ENCODE results near the gene SNUPN.

Gene SNUPN

DNA sequence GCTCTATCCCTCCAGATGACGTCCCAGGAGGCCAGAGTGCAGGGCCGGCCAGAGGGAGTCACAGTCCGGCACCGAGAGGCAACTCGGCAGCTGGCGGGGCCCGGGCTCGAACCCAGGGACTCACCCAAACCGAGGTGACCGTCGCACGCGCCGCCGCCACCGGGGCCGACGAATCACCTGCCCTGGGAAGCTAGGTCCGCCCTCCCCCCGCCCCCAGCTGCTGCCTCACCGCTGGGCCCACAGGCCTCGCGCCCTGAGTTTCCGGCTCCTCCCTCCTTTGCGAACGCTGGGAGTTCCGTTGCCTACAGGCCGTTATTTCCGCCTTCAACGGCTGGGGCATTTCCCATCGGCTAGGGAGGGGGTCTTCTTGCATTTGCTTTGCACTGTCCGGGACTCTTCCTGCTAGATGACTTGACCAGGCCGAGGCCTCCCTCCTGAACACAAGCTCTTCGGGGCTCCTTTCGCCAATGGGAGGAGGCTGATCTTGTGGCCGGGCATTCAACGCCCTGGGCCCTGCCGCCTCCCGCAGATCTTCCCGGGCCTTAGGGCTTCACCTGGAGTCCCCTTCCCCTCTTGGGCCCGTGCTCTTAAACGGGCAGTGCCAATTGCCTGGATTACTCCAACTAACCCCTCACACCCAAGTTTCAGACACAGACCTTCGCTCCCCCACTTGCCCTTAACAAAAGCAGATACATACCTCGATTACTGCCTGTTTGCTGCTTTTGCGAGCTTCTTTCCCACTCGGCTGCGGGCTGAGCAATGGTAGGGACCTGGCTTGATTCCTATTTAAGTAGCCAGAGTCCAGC, at the start of gene SNUPN:
Gene SNUPN (minus strand): TSS at position 184 of the 806 bp plus-strand sequence. CDS start 4,674 bp downstream, outside the sequence.
- DNase-seq (ENCODE audit: low read depth in 1 of 2, low spot score in 1 of 2) = peak; percentile 88 to 90

DNA sequence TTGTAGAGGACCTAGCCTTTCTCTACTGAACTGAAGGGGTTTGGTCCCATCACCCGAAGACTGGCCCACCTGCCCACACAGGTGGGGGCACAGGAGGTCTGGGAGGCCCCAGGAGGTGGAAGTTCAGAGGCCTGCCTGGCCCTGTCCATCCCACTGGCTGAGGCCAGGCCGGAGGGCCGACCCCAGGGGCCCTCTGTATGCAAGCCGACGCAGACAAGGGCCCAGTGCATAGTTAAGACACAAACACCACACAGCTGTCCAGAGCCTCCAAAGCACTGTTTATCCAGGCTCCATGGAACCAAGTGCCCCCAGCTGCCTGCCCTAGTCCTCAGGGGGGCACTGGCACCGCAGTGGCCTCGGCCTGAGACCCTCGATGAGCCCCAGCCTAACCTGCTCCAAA, 48.8 kb upstream of the SNUPN start:
- no peak for DNase-seq (ENCODE audit: low read depth in 1 of 2, low spot score in 1 of 2)

DNA sequence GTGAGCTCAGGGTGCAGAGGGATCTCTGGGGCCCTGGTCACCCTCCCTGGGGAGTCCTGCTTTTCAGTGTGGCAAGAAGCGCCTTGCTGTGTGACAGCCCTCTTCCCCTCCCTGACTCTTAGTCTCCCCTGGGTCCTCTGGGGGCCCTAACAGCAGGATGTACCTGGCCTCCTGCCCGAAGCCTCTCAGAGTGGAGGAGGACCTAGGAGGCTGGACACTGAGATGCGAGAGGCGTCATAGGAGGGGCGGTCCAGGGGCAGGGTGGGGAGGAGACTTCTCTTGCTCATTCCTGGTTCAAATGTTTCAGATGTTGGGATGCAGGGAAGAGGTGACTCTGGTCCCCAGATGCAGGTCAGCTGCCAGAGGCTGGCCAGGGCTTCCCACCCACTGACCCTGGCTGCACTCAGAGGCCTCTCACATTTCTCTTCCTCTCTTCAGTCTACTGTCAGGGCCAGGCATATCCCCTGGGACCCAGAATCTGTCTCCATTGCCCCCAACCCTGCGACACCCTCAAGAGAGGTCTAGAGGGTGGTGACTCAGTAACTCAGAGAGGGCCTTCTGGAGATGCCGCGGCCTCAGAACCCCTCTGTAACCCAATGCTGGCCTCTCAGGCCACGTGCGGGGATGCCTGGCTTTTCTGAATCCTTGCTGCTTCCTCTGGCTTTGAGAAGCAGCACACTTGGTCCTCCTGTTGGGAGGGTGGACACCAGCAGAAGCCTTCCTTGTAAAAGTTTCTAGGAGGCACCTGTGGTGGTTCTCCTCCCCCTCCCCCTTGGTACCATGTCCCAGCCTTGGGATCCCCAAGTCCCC, 48.1 kb upstream of the SNUPN start:
- DNase-seq (ENCODE audit: low read depth in 1 of 2, low spot score in 1 of 2) = no peak

DNA sequence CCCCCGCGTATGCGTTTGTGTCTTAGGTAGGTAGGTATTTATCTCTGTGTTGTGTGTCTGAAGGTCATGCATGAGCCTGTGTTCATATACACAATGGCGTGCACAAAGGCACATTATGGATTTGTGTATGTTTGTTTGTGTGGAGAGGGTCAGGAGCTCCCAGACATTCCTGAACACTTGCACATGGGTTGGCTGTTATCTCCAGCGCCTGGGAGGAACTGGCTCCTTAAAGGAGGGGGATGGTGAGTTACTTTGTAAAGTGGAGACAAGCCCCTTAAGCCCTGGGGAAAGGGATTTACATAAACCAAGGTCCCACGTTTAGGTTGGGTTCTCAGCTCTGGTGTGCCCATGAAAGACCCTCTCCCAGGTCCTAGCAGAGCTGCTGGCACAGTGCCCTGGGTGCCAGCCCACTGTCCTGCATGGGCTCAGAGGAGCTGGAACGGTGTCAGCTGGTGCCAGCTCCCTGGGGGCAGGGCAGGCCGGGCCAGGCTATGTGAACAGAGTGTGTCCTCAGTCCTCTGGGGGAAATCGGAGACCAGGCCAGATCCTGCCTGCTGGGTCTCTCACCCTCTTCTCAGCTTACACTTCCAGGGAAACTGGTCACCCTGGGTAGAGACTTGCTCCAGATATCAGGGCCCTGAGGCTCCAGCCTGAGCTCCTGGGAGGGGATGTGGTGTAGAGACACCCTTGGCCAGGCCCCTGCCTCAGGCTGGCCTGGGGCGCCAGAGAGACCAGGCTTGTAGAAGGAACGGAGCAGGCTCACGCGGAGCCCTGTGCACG, 47.3 kb upstream of the SNUPN start:
- no peak for DNase-seq (ENCODE audit: low read depth in 1 of 2, low spot score in 1 of 2)

DNA sequence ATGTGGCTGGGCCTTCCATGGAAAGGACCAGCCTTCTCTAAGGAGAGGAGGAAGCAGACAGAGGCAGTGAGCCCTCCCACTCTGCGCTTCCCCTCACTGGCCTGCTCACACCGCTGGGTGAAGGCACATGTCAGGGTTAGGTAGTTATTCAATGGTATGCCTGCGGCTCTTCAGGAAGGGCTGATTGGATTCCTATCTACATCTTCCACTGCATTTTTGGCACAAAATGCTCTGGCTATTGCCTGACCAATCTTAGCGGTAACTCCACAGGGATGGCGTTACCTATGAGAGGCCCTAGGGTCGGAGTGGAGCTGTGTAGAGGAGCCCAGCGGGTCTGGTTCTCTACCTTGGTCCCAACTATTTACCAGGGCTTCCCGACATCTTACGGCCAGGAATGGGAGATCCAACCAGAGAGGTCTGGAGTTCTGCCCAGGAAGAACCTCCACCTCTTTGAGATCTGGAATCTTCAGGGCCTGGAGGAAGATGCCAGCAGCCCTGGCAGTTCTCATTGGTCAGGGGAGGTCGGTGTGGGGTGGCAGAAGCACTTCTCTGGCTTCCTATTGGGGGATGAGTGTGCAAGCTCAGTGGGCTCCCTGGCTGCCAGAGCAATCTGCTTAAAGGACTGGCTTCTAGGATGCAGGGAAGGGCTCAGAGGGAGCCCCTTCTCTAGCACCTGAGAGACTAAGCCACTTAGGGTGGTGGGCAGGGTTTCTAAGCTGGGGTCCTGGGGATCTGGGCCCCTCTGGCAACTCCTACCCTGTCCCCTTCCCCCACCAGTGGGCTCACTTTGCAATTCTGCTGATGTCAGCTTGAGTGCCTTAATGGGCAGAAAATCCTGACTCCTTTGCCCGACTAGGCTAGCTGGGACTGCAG, 46.4 kb upstream of the SNUPN start:
- no peak for DNase-seq (ENCODE audit: low read depth in 1 of 2, low spot score in 1 of 2)

DNA sequence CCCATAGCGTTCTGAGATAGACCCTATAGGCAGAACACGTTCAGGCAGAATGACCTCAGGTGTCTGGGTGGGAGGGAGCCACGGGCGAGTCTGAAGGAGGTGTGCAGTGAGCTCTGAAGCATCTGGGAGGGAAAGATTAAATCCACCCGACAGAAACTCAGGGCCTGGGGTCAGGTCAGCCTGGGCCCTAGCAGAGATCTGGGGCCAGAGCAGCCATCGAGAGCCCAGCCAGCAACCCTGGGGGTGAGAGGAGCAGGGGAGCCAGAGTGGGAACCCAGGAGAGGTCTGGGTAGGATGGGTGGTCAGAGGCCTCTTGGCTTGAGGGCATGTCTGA, 44.3 kb upstream of the SNUPN start:
- no peak for DNase-seq (ENCODE audit: low read depth in 1 of 2, low spot score in 1 of 2)

DNA sequence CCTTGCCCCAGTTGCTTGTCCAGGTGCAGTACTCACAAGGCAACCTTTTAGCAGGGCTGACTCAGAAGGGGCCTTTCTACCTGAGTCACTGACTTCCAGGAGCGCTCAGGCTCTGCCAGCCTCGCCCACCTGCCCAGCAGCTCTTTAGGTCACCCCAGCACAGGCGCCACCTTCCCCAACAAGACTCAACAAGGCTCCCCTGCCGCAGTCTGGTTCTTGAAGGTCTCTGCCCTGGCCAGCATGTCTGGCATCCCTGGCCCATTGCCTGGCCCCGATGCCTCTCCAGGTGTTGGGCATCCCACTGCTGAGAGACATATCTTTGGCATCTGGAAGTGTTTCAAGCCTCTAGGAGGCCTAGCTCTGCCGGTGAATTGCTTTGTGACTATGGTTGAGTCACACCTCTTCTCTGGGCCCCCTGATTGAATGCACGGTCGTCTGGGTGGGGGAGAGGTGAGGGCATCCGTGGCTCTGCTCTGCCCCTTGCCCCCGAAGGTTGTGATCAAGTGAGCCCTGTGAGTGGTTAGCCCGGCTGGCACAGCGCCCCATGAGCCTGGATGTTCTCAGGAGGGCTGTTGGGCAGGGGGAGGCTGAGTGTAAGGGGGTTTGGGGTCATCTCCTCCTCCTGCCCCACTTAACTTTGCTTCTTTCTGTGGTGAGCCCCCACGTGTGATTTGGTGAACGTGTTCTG, 43.8 kb upstream of the SNUPN start:
- DNase-seq (ENCODE audit: low read depth in 1 of 2, low spot score in 1 of 2) = no peak

DNA sequence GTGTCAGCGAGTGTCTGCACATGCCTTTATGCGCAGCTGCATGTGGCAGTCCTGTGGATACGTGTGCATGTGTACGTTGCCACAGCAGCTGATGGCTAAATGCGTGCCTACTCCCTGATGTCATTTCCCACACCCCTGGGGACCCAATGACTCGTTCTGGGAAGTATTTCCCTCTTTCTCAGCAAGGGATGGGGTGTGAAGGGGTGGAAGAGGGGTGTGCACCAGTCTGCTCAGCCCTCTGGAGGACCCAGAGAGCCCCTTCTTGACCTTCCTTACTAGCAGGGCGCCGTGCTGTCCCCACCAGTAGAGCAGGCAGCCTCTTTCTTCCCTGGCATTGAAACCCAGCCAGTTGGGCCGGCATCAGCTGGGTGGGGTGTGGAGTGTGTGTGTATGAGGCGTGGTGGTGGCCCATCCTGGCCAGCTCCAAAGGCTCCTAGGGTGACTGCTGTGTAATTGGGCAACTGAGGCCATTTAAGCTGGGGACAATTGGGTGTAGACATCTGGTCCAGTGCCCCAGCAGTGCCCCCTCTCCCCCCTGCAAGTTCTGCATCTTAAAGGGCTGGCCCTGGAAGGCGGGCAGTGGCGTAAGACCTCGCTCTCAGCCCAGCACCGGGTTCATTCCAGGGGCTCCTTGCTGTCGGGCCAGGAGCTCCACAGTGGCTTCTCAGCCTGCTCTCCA, 41.4 kb upstream of the SNUPN start:
- DNase-seq (ENCODE audit: low read depth in 1 of 2, low spot score in 1 of 2) = no peak

DNA sequence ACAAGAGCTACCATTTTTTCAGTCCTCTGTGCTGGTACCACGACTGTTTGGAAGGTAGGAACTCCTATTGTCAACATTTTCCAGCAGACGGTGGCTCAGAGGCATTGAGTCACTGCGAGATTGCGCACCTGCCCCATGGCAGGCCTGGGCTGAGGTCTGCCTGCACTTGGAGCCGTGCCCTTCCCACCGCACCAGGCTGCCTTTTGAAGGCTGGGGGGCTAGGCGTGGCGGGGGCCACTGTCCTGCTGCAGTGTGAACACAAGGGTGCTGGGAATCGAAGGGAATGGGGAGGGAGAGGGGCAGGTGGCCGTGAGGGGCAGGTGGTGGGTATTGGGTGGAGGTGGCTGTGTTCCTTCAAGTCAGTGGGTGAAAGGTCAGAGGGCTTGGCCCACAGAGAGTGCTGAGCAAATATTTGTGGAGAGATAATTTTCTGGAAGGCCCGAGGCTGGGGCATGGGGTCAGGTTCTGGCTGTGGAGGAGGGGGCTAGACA, 38.5 kb upstream of the SNUPN start:
- no peak for DNase-seq (ENCODE audit: low read depth in 1 of 2, low spot score in 1 of 2)

DNA sequence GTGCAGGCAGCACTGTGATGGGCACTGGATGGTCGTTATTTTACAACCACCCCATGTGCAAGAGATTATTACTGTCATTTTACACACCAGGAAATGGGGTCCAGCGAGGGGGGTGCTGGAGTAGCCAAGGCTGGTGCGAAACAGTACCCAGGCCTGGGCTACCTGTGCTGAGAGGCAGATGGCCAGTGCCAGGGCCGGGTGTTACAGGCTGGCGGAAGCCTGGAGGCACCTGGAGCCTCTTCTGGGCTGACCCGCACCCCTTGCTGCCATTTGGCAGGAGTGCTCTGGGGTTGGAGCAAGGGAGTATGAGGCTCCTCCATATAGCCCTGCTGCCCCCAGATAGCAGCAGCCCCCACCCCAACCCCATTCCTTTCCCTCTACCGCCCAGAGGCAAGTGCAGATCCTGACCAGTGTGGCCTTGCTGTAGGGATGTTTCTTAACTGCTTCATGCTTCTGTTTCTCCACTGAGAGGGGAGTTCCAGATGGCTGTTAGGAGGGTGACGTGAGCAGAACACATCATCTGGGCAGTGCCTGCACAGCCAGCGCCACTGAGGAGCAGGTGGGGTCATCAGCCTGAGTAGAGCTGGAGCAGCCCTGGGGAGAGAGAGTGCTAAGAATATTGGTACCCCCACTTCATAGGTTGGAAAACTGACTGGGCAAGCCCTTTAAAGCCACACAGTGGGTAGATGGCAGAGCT, 37.4 kb upstream of the SNUPN start:
- no peak for DNase-seq (ENCODE audit: low read depth in 1 of 2, low spot score in 1 of 2)

DNA sequence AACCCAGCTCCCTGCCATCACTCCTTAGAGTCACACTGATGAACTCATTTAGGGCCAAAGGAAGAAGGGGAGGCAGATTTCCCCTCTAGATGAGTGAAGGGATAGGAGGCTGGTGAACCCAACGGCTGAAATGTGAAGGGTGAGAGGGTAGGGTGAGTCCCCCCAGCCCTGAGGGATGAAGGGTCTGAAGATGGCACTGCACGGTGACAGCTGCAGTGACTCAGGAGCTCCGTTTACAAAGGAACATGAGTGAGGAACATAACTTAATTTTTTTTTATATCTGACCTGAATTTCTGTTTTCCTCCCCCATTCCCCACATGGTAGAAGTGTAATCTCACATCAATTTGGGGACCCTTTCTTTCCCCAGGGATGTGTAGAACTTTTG, 36.2 kb upstream of the SNUPN start:
- no peak for DNase-seq (ENCODE audit: low read depth in 1 of 2, low spot score in 1 of 2)

DNA sequence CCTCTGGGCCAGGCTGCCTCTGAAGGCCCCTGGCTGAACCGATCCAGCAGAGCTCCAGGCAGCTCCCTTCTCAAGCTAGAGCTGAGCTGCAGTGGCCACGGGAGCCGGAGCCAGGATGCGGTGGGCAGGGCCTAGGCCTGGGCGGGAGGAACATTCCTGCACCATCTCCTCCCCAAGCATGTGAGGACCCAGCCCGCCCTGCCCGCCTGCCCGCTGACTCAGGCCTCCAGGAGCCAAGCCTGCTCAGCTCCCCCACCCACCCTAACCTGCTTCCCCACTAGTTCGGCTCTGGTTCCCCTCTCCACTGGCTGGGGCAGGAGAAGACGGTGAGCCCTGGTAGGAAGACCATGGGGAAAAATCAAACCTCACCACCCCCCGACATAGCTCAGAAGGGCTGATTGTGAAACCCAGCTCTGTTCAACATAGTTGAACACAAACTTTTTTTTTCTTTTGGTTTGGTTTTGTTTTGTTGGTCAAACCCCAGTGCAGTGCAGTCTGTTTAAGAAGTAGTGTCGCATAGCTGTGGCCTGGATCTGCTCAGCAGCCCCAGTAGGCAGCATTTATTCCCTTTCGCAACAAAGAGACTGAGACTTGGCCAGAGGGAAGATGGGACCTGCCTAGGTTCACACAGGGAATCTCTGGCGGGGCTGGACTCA, 35.7 kb upstream of the SNUPN start:
- no peak for DNase-seq (ENCODE audit: low read depth in 1 of 2, low spot score in 1 of 2)

DNA sequence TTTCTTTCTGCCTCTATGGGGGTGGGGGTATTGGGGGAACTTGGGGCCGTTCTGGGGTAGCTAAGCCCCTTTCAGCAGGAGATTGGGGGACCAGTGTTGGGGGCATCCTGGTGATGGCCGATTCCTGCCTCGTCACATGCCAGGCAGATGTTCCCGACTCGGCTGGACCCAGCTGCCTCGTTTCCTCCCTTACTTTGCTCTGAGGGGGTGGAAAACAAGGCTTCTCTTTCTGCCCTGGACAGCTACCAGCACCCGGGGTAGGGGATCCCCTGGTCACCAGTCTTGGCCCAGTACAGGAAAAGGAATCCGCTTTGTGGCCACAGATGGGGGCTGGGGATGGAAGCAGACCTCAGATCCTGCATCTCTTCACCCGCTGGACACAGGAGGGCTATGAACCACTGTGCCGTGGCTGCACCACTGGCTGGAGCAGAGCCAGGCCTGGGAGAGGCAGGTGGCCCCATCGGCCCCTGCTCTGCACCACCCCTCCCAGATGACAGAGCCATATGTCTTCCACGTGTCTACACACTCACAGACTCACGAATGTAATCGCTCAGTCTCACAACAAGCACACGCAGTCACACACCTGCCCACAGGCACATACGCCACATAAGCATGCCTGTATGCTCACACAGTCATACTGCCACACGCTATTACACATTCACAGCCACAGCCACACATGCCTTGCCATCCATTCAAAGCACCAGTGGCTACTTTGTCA, 34.6 kb upstream of the SNUPN start:
- DNase-seq (ENCODE audit: low read depth in 1 of 2, low spot score in 1 of 2) = no peak

DNA sequence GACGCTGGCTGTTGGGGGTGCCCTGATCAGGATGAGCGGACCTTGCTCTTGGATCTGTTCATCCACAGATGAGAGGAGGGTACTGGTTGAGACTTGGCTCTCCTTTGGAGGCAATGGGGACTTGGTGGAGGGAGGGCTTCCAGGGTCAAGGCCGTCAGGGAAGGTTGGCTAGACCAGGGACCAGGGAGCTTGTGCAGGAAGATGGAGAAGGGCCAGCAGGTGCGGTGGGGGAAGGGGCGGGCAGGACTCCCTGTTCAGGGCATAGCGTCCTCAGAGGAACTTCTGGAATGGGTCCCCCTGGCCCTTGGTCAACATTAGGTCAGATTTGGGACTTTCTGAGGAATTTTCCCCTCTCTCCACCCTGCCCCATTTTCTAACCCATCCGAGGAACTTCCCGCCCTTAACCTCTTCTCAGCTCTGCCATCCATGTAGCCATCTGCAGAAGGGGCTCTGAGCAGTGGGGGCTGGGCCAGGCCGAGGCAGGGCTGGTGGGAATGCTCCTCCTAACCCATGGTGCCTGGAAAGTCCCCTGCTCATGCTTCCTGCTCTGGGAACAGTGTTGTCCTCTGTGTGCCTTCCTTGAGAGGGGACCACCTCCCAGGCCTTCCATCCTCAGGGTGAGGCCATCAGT, 33.7 kb upstream of the SNUPN start:
- DNase-seq (ENCODE audit: low read depth in 1 of 2, low spot score in 1 of 2) = no peak

DNA sequence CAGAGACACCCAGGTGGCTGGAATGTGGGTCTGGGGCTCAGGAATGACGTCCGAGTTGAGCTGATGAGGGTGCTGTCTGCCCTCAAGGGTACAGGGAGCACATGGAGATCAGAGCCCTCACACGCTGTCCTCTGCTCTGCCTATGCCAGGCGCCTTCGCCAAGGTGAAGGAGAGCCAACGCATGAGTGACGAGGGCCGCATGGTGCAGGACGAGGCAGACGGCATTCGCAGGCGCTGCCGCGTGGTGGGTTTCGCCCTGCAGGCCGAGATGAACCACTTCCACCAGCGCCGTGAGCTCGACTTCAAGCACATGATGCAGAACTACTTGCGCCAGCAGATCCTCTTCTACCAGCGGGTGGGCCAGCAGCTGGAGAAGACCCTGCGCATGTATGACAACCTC, 31.3 kb upstream of the SNUPN start:
- DNase-seq (ENCODE audit: low read depth in 1 of 2, low spot score in 1 of 2) = no peak

DNA sequence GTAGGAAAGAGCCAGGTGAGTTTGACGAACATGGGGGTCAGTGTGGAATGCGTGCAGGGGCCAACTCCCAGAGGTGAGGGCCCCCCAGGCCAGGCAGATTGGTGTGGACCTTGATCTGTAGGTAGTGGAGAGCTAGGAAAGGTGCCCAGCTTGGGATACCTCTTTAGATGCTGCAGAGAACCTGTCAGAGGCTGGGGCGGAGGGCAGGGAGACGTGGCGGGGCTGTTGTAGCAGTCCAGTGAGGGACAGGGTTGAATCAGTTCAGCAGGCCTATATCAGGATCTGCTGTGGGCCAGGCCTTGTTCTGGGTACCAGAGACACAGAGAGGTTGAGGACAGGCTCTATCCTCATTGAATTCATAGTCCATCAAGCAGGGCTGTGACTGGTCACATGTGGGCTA, 30.8 kb upstream of the SNUPN start:
- DNase-seq (ENCODE audit: low read depth in 1 of 2, low spot score in 1 of 2) = no peak

DNA sequence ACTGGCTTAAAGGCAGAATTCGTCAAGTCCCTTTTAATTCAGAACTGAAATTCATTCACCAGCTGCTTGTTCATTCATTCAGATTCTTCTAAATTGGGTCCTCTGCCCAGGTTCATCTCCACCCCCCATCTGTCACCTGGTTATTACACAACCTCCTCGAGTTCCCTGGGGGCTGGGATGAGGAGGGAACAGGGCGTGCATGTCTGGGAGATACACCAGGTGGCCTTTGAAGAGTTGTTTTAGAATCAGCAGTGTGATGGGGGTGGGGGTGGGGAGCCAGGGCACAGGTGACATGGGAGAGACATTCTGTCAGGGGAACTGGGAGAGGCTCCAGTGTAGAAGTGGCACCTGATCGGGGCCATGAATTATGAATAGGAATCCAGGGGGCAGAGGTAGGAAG, 30.4 kb upstream of the SNUPN start:
- DNase-seq (ENCODE audit: low read depth in 1 of 2, low spot score in 1 of 2) = no peak

Measured in activated CD4-positive, alpha-beta T cell treated with anti-CD3 and anti-CD28 coated beads, Interleukin-2, amount 50 U/mL, for 24 hours (primary cell).